Heart right ventricle (tissue), 16 donors: ENCODE results near the gene NEMF. TPM values are rescaled to one million over a fixed set of nuclear protein-coding genes. Genes with fewer than 3 reads are reported as not detected.
A peak's percentile ranks its signal among the peaks of the same experiment; 100 is the strongest.
"Not testable (repeated sequence)": the region's sequence is repeated elsewhere in the genome, so short reads cannot be mapped to it uniquely, and the experiment has no call there.

Source experiments
- ATAC-seq, 8 donors: fragments of 200-7000 bp; cut with Tn5 transposase; one replicate each; pipeline ENCODE4 v1.9.1; 2020; ENCODE audit warnings: mild to moderate bottlenecking in 8 of 8, moderate library complexity in 8 of 8, moderate number of reproducible peaks in 1 of 8
- DNase-seq, 2 donors: peaks; one replicate each; pipeline ENCODE4 v3.0.0-alpha.2; 2020
- H3K27ac ChIP-seq, 10 donors: fragments of 200-600 bp; sonication (generic) in 2 of 10; one replicate each; pipeline versions ENCODE4 v1.5.0 to v1.8.0; 2020 to 2022; ENCODE audit warnings: mild to moderate bottlenecking in 3 of 10
- H3K27me3 ChIP-seq, 7 donors: fragments of 200-600 bp; one replicate each; pipeline ENCODE4 v1.8.0; 2021 to 2022; ENCODE audit warnings: mild to moderate bottlenecking in 2 of 7
- H3K36me3 ChIP-seq, 9 donors: fragments of 200-600 bp; sonication (generic) in 1 of 9; one replicate each; pipeline versions ENCODE4 v1.5.0 to v1.8.0; 2020 to 2022; ENCODE audit warnings: mild to moderate bottlenecking in 2 of 9
- H3K4me1 ChIP-seq, 9 donors: fragments of 200-600 bp; sonication (generic) in 1 of 9; one replicate each; pipeline versions ENCODE4 v1.5.0 to v1.8.0; 2020 to 2022; ENCODE audit warnings: mild to moderate bottlenecking in 4 of 9
- H3K4me3 ChIP-seq, 10 donors: fragments of 200-600 bp; sonication (generic) in 2 of 10; one replicate each; pipeline versions ENCODE4 v1.5.0 to v1.8.0; 2020 to 2022; ENCODE audit warnings: mild to moderate bottlenecking in 7 of 10, moderate library complexity in 2 of 10
- H3K9me3 ChIP-seq, 11 donors: fragments of 200-600 bp in 10 of 11; sonication (generic) in 2 of 11; one replicate each; pipeline versions ENCODE4 v1.5.0 to v1.8.0; 2013 to 2022; ENCODE audit warnings: mild to moderate bottlenecking in 2 of 11, control low read depth in 1 of 11, moderate library complexity in 1 of 11
- WGBS, 2 donors: extraction: QIAGEN DNeasy Blood & Tissue Kit; methylation state at CpG; one replicate each; pipeline ENCODE4 v1.1.7; 2013; ENCODE audit warnings: inconsistent platforms in 1 of 2; 5-methylcytosine and 5-hydroxymethylcytosine counted together
- intact Hi-C, 10 donors: fragments of 100-400 bp; cut with DNase I; formaldehyde crosslinking; loops; one replicate each; pipeline versions ENCODE4 v1.11.1 to v1.14.2; 2022
- polyA plus RNA-seq, 2 donors: library from polyadenylated mRNA; stranded (reverse); fragments of 200-250 nt; gene quantifications; one replicate each; pipeline ENCODE4 v1.2.3, GENCODE V29; 2013
- total RNA-seq, 10 donors: library from RNA; stranded (reverse); fragmentation: NEBNext Ultra II Directional in 3 of 10; extraction: Animal tissue kit (Norgen Biotek cat#: 25700) in 3 of 10; gene quantifications; one replicate each; pipeline versions ENCODE4 v1.2.1 to v1.2.4, GENCODE V29; 2021 to 2023
- TF ChIP-seq, protein P1 (sequence below), 9 donors: fragments of 200-600 bp; sonication (generic) in 2 of 9; IDR thresholded peaks; one replicate each; pipeline versions ENCODE4 v1.5.0 to v1.8.0; 2021 to 2022; ENCODE audit warnings: antibody characterized with exemption in 9 of 9, mild to moderate bottlenecking in 5 of 9, moderate library complexity in 1 of 9
- donor health status: Arrhythmogenic right ventricular cardiomyopathy.
- donor health status: ischemic (EF 13 %, LVEDD 7.1; RV severe dilation, severe dysfunction).
- donor health status: healthy with polysubstance abuse.
- donor health status: DM: no; HTN: yes; CAD: no.
- donor health status: DM: no; HTN: no; CAD: no.
- donor health status: ischemic (EF 25% LVEDD 6.9; RV normal size, moderate dysfunction).
- donor health status: ischemic (EF 25% LVEDD 5.7; RV mildly dilated, moderate dysfunction).
- donor health status: healthy.
- donor health status: DM: yes; HTN: yes; CAD: no.
- donor health status: Ischemic cardiomyopathy.
- donor health status: ischemic (EF 35%, LVEDD 5.7; RV mildly dilated, moderate dysfunction).
- donor health status: nonischemic (EF 11% LVEDD 7.7; RV severe dilation, severe dysfunction).
- donor health status: DM: yes; HTN: yes; CAD: no.
- donor health status: PGD.
- donor health status: ischemic (EF 29% LVEDD 5.4; RV normal size, mild dysfunction).
- donor health status: nonischemic (EF 23%, LVEDD 6.1; RV moderate dilation, normal function).

The NEMF gene
- total and polyA plus RNA-seq, 12 donors = 18.0 to 67.4 (median 53.9) TPM

GRCh38 chr14:49879646-49880204 is 27.1 kb upstream of the NEMF start:
- intact Hi-C loops = loop anchor here in 5 of 10 donors (5.0 to 10.0 kb wide), 3 partner anchors 125 to 225 kb away; no protein-coding TSS in a partner anchor
- H3K27ac ChIP-seq = peak overlapping the region in 1 of 10 donors; percentile 37
- no peaks in the 10 kb centered on the region for H3K9me3 ChIP-seq
- peak in 1 of 2 donors; percentile 30 for DNase-seq
- 70 to 72% methylated on average over 8 of the region's 8 CpGs for WGBS, 2 donors
- no peaks in the 10 kb centered on the region for H3K36me3 ChIP-seq
- no peaks in the 10 kb centered on the region for H3K27me3 ChIP-seq
- H3K4me3 ChIP-seq = no peak overlapping the region
- ATAC-seq = peak in 7 of 8 donors; percentile 50 to 81 (median 75)
- TF ChIP-seq, protein P1, sequence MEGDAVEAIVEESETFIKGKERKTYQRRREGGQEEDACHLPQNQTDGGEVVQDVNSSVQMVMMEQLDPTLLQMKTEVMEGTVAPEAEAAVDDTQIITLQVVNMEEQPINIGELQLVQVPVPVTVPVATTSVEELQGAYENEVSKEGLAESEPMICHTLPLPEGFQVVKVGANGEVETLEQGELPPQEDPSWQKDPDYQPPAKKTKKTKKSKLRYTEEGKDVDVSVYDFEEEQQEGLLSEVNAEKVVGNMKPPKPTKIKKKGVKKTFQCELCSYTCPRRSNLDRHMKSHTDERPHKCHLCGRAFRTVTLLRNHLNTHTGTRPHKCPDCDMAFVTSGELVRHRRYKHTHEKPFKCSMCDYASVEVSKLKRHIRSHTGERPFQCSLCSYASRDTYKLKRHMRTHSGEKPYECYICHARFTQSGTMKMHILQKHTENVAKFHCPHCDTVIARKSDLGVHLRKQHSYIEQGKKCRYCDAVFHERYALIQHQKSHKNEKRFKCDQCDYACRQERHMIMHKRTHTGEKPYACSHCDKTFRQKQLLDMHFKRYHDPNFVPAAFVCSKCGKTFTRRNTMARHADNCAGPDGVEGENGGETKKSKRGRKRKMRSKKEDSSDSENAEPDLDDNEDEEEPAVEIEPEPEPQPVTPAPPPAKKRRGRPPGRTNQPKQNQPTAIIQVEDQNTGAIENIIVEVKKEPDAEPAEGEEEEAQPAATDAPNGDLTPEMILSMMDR (IDR thresholded peaks at IDR 0.05) = peak; percentile 21 to 73 (median 65)
- peaks cover 0 to 17% (median 0%) of the 10 kb centered on the region in 9 donors for H3K4me1 ChIP-seq

GRCh38 chr14:49876563-49877127 is 24.1 kb upstream of the NEMF start:
- intact Hi-C loops = loop anchor here in 2 of 10 donors (5.0 kb wide), 1 partner anchor 226 kb away; no protein-coding TSS in a partner anchor

DNA sequence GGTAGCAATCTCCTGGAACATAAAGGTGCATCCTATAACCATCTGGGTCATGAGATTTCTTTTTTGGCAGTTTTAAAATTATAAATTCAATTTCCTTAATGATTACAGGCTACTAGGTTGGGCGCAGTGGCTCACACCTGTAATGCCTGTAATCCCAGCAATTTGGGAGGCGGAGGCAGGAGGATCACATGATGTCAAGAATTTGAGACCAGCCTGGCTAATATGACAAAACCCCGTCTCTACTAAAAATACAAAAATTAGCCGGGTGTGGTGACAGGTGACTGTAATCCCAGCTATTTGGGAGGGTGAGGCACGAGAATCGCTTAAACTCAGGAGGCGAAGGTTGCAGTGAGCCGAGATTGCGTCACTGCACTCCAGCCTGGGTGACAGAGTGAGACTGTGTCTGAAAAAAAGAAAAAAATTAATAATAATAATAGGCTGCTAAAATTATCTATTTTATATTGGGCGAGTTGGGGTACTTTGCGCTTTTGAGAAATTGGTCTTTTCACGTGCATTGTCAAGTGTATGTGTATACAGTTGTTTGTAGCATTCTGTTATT is 23.1 kb upstream of the NEMF start:
- no peaks in the 10 kb centered on the region for H3K36me3 ChIP-seq
- DNase-seq = no peak
- TF ChIP-seq, protein P1 (IDR thresholded peaks at IDR 0.05) = no peak
- ATAC-seq = no peak
- no peaks in the 10 kb centered on the region for H3K27me3 ChIP-seq
- WGBS, 2 donors = 86 to 87% methylated on average over 12 of the region's 12 CpGs
- H3K27ac ChIP-seq = no peak overlapping the region
- peaks cover 0 to 15% (median 0%) of the 10 kb centered on the region in 9 donors for H3K4me1 ChIP-seq
- intact Hi-C loops = loop anchor here in 2 of 10 donors (5.0 kb wide), 1 partner anchor 227 kb away; no protein-coding TSS in a partner anchor
- no peaks in the 10 kb centered on the region for H3K9me3 ChIP-seq
- H3K4me3 ChIP-seq = no peak overlapping the region

More at GRCh38 chr14:49876563-49877127, 24.1 kb upstream of the NEMF start:
- H3K36me3 ChIP-seq = no peaks in the 10 kb centered on the region
- H3K4me3 ChIP-seq = no peak overlapping the region
- peaks cover 0 to 17% (median 0%) of the 10 kb centered on the region in 9 donors for H3K4me1 ChIP-seq
- no peaks in the 10 kb centered on the region for H3K27me3 ChIP-seq
- 57 to 71% methylated on average over 4 of the region's 4 CpGs for WGBS, 2 donors
- no peak for ATAC-seq
- no peak for DNase-seq
- TF ChIP-seq, protein P1 (IDR thresholded peaks at IDR 0.05) = no peak
- no peaks in the 10 kb centered on the region for H3K9me3 ChIP-seq
- H3K27ac ChIP-seq = no peak overlapping the region

DNA sequence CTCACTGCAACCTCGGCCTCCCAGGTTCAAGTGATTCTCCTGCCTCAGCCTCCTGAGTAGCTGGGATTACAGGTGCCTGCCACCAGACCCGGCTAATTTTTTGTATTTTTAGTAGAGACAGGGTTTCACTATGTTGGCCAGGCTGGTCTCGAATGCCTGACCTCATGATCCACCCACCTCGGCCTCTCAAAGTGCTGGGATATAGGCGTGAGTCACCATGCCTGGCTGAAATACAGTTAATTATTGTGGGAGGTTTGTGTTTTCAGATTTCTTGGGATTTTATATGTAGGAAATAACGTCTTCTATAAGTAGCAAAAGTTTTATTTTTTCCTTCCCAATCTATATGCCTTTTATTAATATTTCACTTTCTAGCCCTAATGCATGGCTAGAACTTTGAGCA is 21.0 kb upstream of the NEMF start:
- not testable (repeated sequence) for DNase-seq, H3K9me3 ChIP-seq, H3K4me3 ChIP-seq, H3K27me3 ChIP-seq, ATAC-seq, H3K36me3 ChIP-seq, H3K27ac ChIP-seq
- peaks cover 0 to 17% (median 3%) of the 10 kb centered on the region in 9 donors for H3K4me1 ChIP-seq
- whole genome bisulfite sequencing, 2 donors = 84 to 85% methylated on average over 6 of the region's 6 CpGs
- intact Hi-C loops = loop anchor here in 1 of 10 donors (5.0 kb wide), 1 partner anchor 234 kb away; no protein-coding TSS in a partner anchor
